ENCODE measurements around the gene ZNF785.
"Not testable (repeated sequence)": the region's sequence is repeated elsewhere in the genome, so short reads cannot be mapped to it uniquely, and the experiment has no call there.

The ZNF785 gene

GRCh38 chr16:30585400-30586191, at the start of gene ZNF785:
ZNF785 (minus strand) TSS chr16:30585697; CDS start chr16:30585611, 86 bp downstream.
- ChIA-PET POLR2A (no interaction called here), CTCF (interaction anchor here (1.5 kb wide), 1 partner anchor 13 kb away, joined by 3 read pairs; no protein-coding TSS in a partner anchor)
- peak; percentile 28; the same call in 1 of the 2 replicates for TF ChIP-seq L3MBTL2 (conservative IDR thresholded peaks at IDR 0.05)
- TF ChIP-seq FOXM1 (IDR thresholded peaks at IDR 0.05; ENCODE audit: borderline replicate concordance): no peak
- DNase-seq (ENCODE audit: extremely low spot score): peak; percentile 23

- ChIA-PET CTCF (interaction anchor here (0.7 kb wide), 1 partner anchor 271 kb away, joined by 3 read pairs; no protein-coding TSS in a partner anchor), POLR2A (interaction anchor here (0.5 to 2.4 kb wide), 43 partner anchors 9 to 568 kb away, joined by 3 to 29 read pairs (median 5); partner anchors contain the start of genes ALDOA, CD2BP2, CORO1A and DCTPP1)
- TF ChIP-seq, protein P1, sequence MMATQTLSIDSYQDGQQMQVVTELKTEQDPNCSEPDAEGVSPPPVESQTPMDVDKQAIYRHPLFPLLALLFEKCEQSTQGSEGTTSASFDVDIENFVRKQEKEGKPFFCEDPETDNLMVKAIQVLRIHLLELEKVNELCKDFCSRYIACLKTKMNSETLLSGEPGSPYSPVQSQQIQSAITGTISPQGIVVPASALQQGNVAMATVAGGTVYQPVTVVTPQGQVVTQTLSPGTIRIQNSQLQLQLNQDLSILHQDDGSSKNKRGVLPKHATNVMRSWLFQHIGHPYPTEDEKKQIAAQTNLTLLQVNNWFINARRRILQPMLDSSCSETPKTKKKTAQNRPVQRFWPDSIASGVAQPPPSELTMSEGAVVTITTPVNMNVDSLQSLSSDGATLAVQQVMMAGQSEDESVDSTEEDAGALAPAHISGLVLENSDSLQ (IDR thresholded peaks at IDR 0.05): no peak
- no peak for TF ChIP-seq SUZ12 (IDR thresholded peaks at IDR 0.05)
- TF ChIP-seq ZNF384 (IDR thresholded peaks at IDR 0.05): no peak
- no peak for TF ChIP-seq FOXA1 (IDR thresholded peaks at IDR 0.05)
- no peak for TF ChIP-seq HDGF (IDR thresholded peaks at IDR 0.05; ENCODE audit: borderline replicate concordance)
- TF ChIP-seq BHLHE40 (IDR thresholded peaks at IDR 0.05; ENCODE audit: borderline replicate concordance): no peak
- no peak for TF ChIP-seq TARDBP (IDR thresholded peaks at IDR 0.05)
- TF ChIP-seq FOXM1 (IDR thresholded peaks at IDR 0.05; ENCODE audit: borderline replicate concordance): no peak
- TF ChIP-seq FOXK2 (IDR thresholded peaks at IDR 0.05): no peak
- TF ChIP-seq ELF4 (IDR thresholded peaks at IDR 0.05): no peak
- TF ChIP-seq NFRKB (IDR thresholded peaks at IDR 0.05): no peak
- DNase-seq (ENCODE audit: extremely low spot score): no peak
These were observed 48.0 kb upstream of the ZNF785 start for GRCh38 chr16:30633526-30633925.

- ChIA-PET POLR2A (interaction anchor here (1.0 to 2.4 kb wide), 6 partner anchors 18 to 202 kb away, joined by 3 to 17 read pairs (median 4); partner anchors contain the start of genes DCTPP1, FBRS, PRR14 and ZNF689), CTCF (interaction anchor here (0.7 to 2.4 kb wide), 5 partner anchors 9 to 588 kb away, joined by 3 to 11 read pairs (median 6); partner anchors contain the start of gene DCTPP1)
- not testable (repeated sequence) for DNase-seq (ENCODE audit: extremely low spot score)
These were observed 47.0 kb upstream of the ZNF785 start for GRCh38 chr16:30632454-30632853.

DNA sequence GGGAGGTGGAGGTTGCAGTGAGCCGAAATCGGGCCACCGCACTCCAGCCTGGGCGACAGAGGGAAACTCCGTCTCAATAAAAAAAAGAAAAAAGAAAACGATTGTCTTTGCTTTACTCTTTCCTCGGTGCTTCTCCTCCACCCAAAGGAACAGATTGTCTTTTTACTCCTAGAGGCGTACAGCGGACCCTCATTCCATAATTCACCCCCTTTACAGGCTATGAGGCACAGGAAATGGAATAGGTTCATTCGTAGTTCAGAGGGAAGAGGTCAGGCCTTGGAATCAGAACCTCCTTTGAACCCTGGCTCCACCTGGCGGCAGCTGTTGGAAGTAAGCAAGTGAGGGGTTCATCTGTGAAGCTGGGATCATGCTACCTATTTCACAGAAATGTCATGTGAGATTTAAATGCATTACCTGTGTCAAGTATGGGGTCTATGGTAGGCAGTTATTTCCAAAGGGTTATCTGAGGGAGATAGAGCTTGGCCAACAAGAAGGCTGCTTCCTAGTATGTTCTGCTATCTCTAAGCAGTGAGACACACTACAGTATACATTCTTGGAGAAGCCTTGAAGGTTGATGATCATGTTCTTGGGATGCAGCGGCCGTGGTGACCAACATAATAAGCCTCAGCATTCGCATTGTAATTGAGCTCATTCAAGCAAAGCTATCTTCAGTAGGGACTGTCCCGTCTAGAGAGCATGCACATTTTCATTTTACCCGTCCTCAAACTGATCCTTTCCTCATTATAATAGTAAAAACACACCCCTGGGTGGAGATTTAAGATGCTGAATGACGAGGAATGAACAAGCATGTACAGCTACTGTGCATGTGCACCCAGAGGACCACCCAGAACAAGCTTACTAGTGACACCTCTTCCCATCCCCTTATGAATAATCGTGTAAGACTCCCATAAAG, 43.4 kb upstream of the ZNF785 start:
- DNase-seq (ENCODE audit: extremely low spot score): peak; percentile 90
- ChIA-PET CTCF (interaction anchor here (0.7 to 2.6 kb wide), 13 partner anchors 9 to 233 kb away, joined by 3 to 15 read pairs (median 3); partner anchors contain the start of genes DCTPP1, FBRS and ZNF689), POLR2A (interaction anchor here (0.8 to 1.8 kb wide), 9 partner anchors 16 to 450 kb away, joined by 3 to 7 read pairs (median 3); partner anchors contain the start of genes DCTPP1, ZNF688, ZNF689 and ZNF764)
- no peak for TF ChIP-seq ELF4 (IDR thresholded peaks at IDR 0.05)
- peak; percentile 74 for TF ChIP-seq ZNF384 (IDR thresholded peaks at IDR 0.05)

DNA sequence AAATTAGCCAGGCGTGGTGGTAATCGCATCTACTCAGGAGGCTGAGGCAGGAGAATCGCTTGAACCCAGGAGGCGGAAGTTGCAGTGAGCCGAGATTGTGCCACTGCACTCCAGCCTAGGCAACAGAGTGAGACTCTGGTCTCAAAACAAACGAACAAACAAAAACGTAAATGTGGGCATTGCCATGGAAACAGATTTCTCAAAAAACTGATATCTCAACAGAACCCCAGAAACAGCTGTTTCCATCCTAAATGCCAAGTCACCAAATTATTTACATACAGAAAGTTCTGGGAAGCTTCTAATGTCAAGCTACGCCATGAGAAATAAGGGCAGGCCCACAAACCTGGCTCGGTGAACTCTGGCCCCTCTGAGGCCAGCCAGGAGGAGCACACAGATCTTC, 40.7 kb upstream of the ZNF785 start:
- CTCF ChIA-PET: interaction anchor here (0.7 to 1.3 kb wide), 3 partner anchors 11 to 196 kb away, joined by 3 to 5 read pairs (median 4); partner anchors contain the start of gene DCTPP1

GRCh38 chr16:30623536-30624283, 38.2 kb upstream of the ZNF785 start:
- POLR2A ChIA-PET: interaction anchor here (1.7 to 2.2 kb wide), 4 partner anchors 9 to 27 kb away, joined by 4 to 7 read pairs (median 6); partner anchors contain the start of genes PRR14 and ZNF689
- no peak for DNase-seq (ENCODE audit: extremely low spot score)
- CTCF ChIA-PET: interaction anchor here (0.9 to 1.6 kb wide), 2 partner anchors 8 kb away, joined by 6 to 10 read pairs; no protein-coding TSS in a partner anchor
- TF ChIP-seq LEF1 (IDR thresholded peaks at IDR 0.05; ENCODE audit: borderline replicate concordance) (no peak), FOXA1 (IDR thresholded peaks at IDR 0.05) (no peak), HDGF (IDR thresholded peaks at IDR 0.05; ENCODE audit: borderline replicate concordance) (no peak), ELF4 (IDR thresholded peaks at IDR 0.05) (no peak), CTBP1 (IDR thresholded peaks at IDR 0.05; ENCODE audit: borderline replicate concordance) (no peak), ARNT (IDR thresholded peaks at IDR 0.05) (no peak), FOXM1 (IDR thresholded peaks at IDR 0.05; ENCODE audit: borderline replicate concordance) (no peak), SUZ12 (IDR thresholded peaks at IDR 0.05) (no peak), ZNF384 (IDR thresholded peaks at IDR 0.05) (no peak), BHLHE40 (IDR thresholded peaks at IDR 0.05; ENCODE audit: borderline replicate concordance) (no peak), NFRKB (IDR thresholded peaks at IDR 0.05) (no peak), FOXK2 (IDR thresholded peaks at IDR 0.05) (no peak), SP1 (IDR thresholded peaks at IDR 0.05) (no peak), TARDBP (IDR thresholded peaks at IDR 0.05) (no peak), L3MBTL2 (conservative IDR thresholded peaks at IDR 0.05) (no peak)
- TF ChIP-seq, protein P1 (IDR thresholded peaks at IDR 0.05): no peak

More for the DNA sequence above, 40.7 kb upstream of the ZNF785 start:
- no peak for DNase-seq (ENCODE audit: extremely low spot score)
- TF ChIP-seq BHLHE40 (IDR thresholded peaks at IDR 0.05; ENCODE audit: borderline replicate concordance) (no peak), L3MBTL2 (conservative IDR thresholded peaks at IDR 0.05) (no peak), HDGF (IDR thresholded peaks at IDR 0.05; ENCODE audit: borderline replicate concordance) (no peak), FOXM1 (IDR thresholded peaks at IDR 0.05; ENCODE audit: borderline replicate concordance) (no peak), CTBP1 (IDR thresholded peaks at IDR 0.05; ENCODE audit: borderline replicate concordance) (no peak), TARDBP (IDR thresholded peaks at IDR 0.05) (no peak), ARNT (IDR thresholded peaks at IDR 0.05) (no peak), FOXA1 (IDR thresholded peaks at IDR 0.05) (no peak), SP1 (IDR thresholded peaks at IDR 0.05) (no peak), ELF4 (IDR thresholded peaks at IDR 0.05) (no peak), LEF1 (IDR thresholded peaks at IDR 0.05; ENCODE audit: borderline replicate concordance) (no peak), SUZ12 (IDR thresholded peaks at IDR 0.05) (no peak), NFRKB (IDR thresholded peaks at IDR 0.05) (no peak)
- TF ChIP-seq, protein P1 (IDR thresholded peaks at IDR 0.05): no peak
- POLR2A ChIA-PET: interaction anchor here (0.9 to 1.8 kb wide), 2 partner anchors 10 to 91 kb away, joined by 4 to 5 read pairs; partner anchors contain the start of gene ZNF747

All from HEK293T (cell line).